B cell (primary cell): ENCODE measurements around the gene KRTCAP2. TPM values are rescaled to one million over a fixed set of nuclear protein-coding genes. Genes with fewer than 3 reads are reported as not detected.
A peak's percentile ranks its signal among the peaks of the same experiment; 100 is the strongest.

ENCODE experiments used
- ATAC-seq: fragments of 200-7000 bp; cut with Tn5 transposase; one replicate; pipeline ENCODE4 v1.10.0; 2021; ENCODE audit warnings: low read depth, mild to moderate bottlenecking, moderate number of reproducible peaks, moderate library complexity
- CTCF ChIA-PET: fragments of 350-600 bp; sonication (Branson Sonifier 250); formaldehyde crosslinking; loops from one replicate; lab custom pipeline; 2021; ENCODE audit warnings: antibody characterized with exemption, inconsistent platforms; lab: Charles Lee
- POLR2A ChIA-PET: fragments of 350-600 bp; sonication (Branson Sonifier 250); formaldehyde crosslinking; loops from one replicate; lab custom pipeline; 2021; ENCODE audit warnings: antibody characterized with exemption; lab: Charles Lee
- DNase-seq: peaks from one replicate; pipeline ENCODE4 v3.0.0; 2013
- H2AFZ ChIP-seq: 2 replicates; pipeline ENCODE4 v1.6.1; 2012; ENCODE audit warnings: mild to moderate bottlenecking, low read depth, low read length; ENCODE audit not compliant: insufficient read depth, poor library complexity, severe bottlenecking
- H3K27ac ChIP-seq, 2 donors: 1 replicate in 1 of 2; 2 replicates in 1 of 2; pipeline ENCODE4 v1.5.1; 2012 to 2013; ENCODE audit warnings: low read length in 2 of 2, mild to moderate bottlenecking in 2 of 2, moderate library complexity in 1 of 2
- H3K27me3 ChIP-seq, 4 experiments: fragments of 200-600 bp in 1 of 4; sonication (generic) in 1 of 4; replicated peaks in 1 of 4; 1 replicate in 2 of 4; 2 replicates in 2 of 4; pipeline versions ENCODE4 v1.6.1 to v1.7.0; 2013 to 2016; ENCODE audit warnings: low read length in 3 of 4, mild to moderate bottlenecking in 2 of 4, mixed read lengths in 1 of 4, moderate library complexity in 1 of 4; ENCODE audit not compliant: insufficient read depth in 4 of 4, control insufficient read depth in 3 of 4; ENCODE audit errors: control extremely low read depth in 1 of 4
- H3K36me3 ChIP-seq, 2 experiments: replicated peaks in 1 of 2; 1 replicate in 1 of 2; 2 replicates in 1 of 2; pipeline versions ENCODE4 v1.6.1 to v1.7.1; 2013; ENCODE audit warnings: low read length in 1 of 2; ENCODE audit not compliant: insufficient read depth in 2 of 2, control insufficient read depth in 1 of 2; ENCODE audit errors: control extremely low read depth in 1 of 2, extremely low read depth in 1 of 2
- H3K4me1 ChIP-seq, 2 donors: fragments of 200-600 bp in 1 of 2; sonication (generic) in 1 of 2; 1 replicate in 1 of 2; 2 replicates in 1 of 2; pipeline versions ENCODE4 v1.5.1 to v1.6.1; 2013 to 2017; ENCODE audit warnings: low read length in 2 of 2; ENCODE audit not compliant: control insufficient read depth in 2 of 2, insufficient read depth in 2 of 2
- H3K4me2 ChIP-seq: replicated peaks from 2 replicates; pipeline ENCODE3; 2012; ENCODE audit warnings: mild to moderate bottlenecking, low read depth, low read length; ENCODE audit not compliant: poor library complexity, severe bottlenecking
- H3K4me3 ChIP-seq, 5 experiments: fragments of 200-600 bp in 1 of 5; sonication (generic) in 1 of 5; 1 replicate in 3 of 5; 2 replicates in 2 of 5; pipeline versions ENCODE4 v1.5.1 to v1.7.0; 2011 to 2016; ENCODE audit warnings: low read length in 4 of 5, mild to moderate bottlenecking in 4 of 5, low read depth in 2 of 5, control low read depth in 1 of 5, moderate library complexity in 1 of 5; ENCODE audit not compliant: insufficient read depth in 1 of 5; ENCODE audit errors: control extremely low read depth in 1 of 5, extremely low read depth in 1 of 5
- H3K79me2 ChIP-seq: fragments of 200-600 bp; sonication (generic); one replicate; pipeline ENCODE4 v1.6.0; 2016; ENCODE audit warnings: low read length; ENCODE audit not compliant: control insufficient read depth, insufficient read depth
- H3K9ac ChIP-seq: fragments of 200-600 bp; sonication (generic); 2 replicates; pipeline ENCODE4 v1.6.1; 2017; ENCODE audit warnings: mild to moderate bottlenecking, low read length, moderate library complexity
- H3K9me3 ChIP-seq, 3 donors: one replicate each; pipeline versions ENCODE4 v1.6.1 to v1.7.1; 2013; ENCODE audit warnings: low read length in 2 of 3; ENCODE audit not compliant: control insufficient read depth in 2 of 3, insufficient read depth in 1 of 3; ENCODE audit errors: control extremely low read depth in 1 of 3
- H4K20me1 ChIP-seq: 2 replicates; pipeline ENCODE4 v1.6.0; 2012; ENCODE audit warnings: mild to moderate bottlenecking, low read length; ENCODE audit not compliant: insufficient read depth, control insufficient read depth, poor library complexity, severe bottlenecking
- H3K27ac Mint-ChIP-seq: one replicate; pipeline ENCODE4 v1.8.0; 2021; ENCODE audit warnings: mixed read lengths
- H3K27me3 Mint-ChIP-seq: one replicate; pipeline ENCODE4 v1.8.0; 2021; ENCODE audit warnings: mixed read lengths
- H3K4me1 Mint-ChIP-seq: one replicate; pipeline ENCODE4 v1.8.0; 2021; ENCODE audit warnings: mixed read lengths
- H3K4me3 Mint-ChIP-seq: one replicate; pipeline ENCODE4 v1.8.0; 2021; ENCODE audit warnings: mixed read lengths
- H3K9me3 Mint-ChIP-seq: one replicate; pipeline ENCODE4 v1.8.0; 2022; ENCODE audit warnings: mixed read lengths; ENCODE audit not compliant: insufficient read depth
- EZH2 ChIP-seq: IDR thresholded peaks from 2 replicates; pipeline ENCODE4 v1.6.1; 2012; ENCODE audit warnings: borderline replicate concordance, low read depth, mild to moderate bottlenecking, moderate library complexity, low read length; ENCODE audit not compliant: insufficient read depth, poor library complexity, severe bottlenecking
- WGBS: methylation state at CpG from one replicate; pipeline ENCODE4 v1.1.5; 2013; ENCODE audit warnings: missing lambda C conversion rate; ENCODE audit not compliant: insufficient coverage; 5-methylcytosine and 5-hydroxymethylcytosine counted together
- intact Hi-C: fragments of 100-400 bp; cut with micrococcal nuclease; formaldehyde crosslinking; loops from one replicate; pipeline ENCODE4 v1.10.0; 2022
- polyA plus RNA-seq: library from polyadenylated mRNA; depleted of rRNA; stranded (reverse); fragments of >200 nt; gene quantifications from 2 replicates; pipeline ENCODE4 v1.2.3, GENCODE V29; 2012
- total RNA-seq, 2 donors: library from RNA; stranded (reverse); fragments of 120-200 nt in 1 of 2; gene quantifications; 1 replicate in 1 of 2; 2 replicates in 1 of 2; pipeline versions ENCODE4 v1.2.3 to v1.2.4, GENCODE V29; 2013 to 2022
- TF ChIP-seq, protein P1 (sequence below): fragments of 200-600 bp; IDR thresholded peaks from one replicate; pipeline ENCODE4 v1.8.0; 2022; ENCODE audit warnings: antibody characterized with exemption, mild to moderate bottlenecking

Gene KRTCAP2
- total and polyA plus RNA-seq, 2 donors (not counting 1 experiment from before 2014, with no cell fraction given): 151 to 259 TPM

DNA sequence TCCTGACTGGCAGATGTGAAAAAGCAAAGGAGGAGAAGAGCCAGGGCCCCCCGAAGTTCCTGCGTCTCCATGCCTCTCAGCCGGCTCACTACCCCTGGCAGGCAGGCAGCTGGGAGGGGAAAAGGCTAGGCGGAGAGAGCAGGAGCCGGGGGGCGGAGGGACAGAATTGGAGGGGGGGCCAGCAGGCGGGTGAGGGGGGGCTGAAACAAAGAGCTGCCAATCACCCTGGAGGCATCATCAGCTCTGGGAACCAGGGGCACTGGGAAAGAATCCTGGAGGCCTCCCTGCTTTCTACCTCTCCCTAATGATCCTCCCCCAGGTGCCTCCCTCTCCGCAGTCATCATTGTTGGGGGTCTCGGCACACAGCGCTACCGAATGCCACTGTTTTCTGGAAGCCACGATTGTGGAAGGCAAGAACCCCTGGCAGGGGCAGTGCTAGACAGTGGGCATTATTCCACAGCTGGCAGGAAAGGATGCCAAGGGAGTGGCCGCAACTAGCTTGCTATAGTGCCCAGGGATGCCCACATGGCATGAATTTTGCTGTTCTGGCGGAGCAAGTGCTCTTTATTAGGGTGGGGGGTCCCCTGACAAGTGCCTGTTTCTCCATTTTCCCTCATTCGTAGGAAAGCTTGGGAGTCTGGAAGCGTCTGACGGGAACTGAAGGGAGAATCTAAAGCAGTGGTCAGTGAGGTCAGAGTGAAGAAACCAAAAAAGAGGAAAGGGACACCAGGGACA, 34.9 kb upstream of the KRTCAP2 start, which contains the start of gene THBS3:
Gene THBS3, minus strand, starts transcription at position 92 of the 735 bp plus-strand sequence. Its CDS starts 21 bp downstream, at position 71.
- Histone ChIP-seq H3K4me1 (peaks cover 21 to 26% of the 10 kb centered on the region in 2 donors), H3K9ac (peak within 1 kb of the TSS; percentile 99), H2AFZ (peak within 1 kb of the TSS; percentile 80), H3K4me3 (peak within 1 kb of the TSS; percentile 35 to 94 (median 79)), H3K36me3 (peaks cover 0 to 3% of the 10 kb centered on the region in 2 experiments), H3K79me2 (no peaks in the 10 kb centered on the region), H3K27ac (peak within 1 kb of the TSS; percentile 95 to 100), H4K20me1 (no peaks in the 10 kb centered on the region), H3K27me3 (no peaks in the 10 kb centered on the region), H3K4me2 (peak within 1 kb of the TSS; percentile 95), H3K9me3 (no peaks in the 10 kb centered on the region)
- ATAC-seq (no peak), DNase-seq (no peak)
- ChIA-PET CTCF (interaction anchor here (0.6 to 8.7 kb wide), 18 partner anchors 10 to 472 kb away, joined by 3 to 189 read pairs (median 7); partner anchors contain the start of gene KRTCAP2), POLR2A (interaction anchor here (0.6 to 3.7 kb wide), 7 partner anchors 17 to 921 kb away, joined by 3 to 47 read pairs (median 5); partner anchors contain the start of genes RUSC1 and SCAMP3)
- intact Hi-C loops: loop anchor here (1.0 to 5.0 kb wide), 6 partner anchors 15 to 384 kb away; no protein-coding TSS in a partner anchor
- 40% methylated on average over 15 of the region's 17 CpGs for WGBS
- H3K4me3 Mint-ChIP-seq: peak within 1 kb of the TSS; percentile 81
- peaks cover 22% of the 10 kb centered on the region for H3K4me1 Mint-ChIP-seq
- H3K9me3 Mint-ChIP-seq: no peaks in the 10 kb centered on the region
- no peaks in the 10 kb centered on the region for H3K27me3 Mint-ChIP-seq
- peak within 1 kb of the TSS; percentile 91 for H3K27ac Mint-ChIP-seq
- TF ChIP-seq, protein P1, sequence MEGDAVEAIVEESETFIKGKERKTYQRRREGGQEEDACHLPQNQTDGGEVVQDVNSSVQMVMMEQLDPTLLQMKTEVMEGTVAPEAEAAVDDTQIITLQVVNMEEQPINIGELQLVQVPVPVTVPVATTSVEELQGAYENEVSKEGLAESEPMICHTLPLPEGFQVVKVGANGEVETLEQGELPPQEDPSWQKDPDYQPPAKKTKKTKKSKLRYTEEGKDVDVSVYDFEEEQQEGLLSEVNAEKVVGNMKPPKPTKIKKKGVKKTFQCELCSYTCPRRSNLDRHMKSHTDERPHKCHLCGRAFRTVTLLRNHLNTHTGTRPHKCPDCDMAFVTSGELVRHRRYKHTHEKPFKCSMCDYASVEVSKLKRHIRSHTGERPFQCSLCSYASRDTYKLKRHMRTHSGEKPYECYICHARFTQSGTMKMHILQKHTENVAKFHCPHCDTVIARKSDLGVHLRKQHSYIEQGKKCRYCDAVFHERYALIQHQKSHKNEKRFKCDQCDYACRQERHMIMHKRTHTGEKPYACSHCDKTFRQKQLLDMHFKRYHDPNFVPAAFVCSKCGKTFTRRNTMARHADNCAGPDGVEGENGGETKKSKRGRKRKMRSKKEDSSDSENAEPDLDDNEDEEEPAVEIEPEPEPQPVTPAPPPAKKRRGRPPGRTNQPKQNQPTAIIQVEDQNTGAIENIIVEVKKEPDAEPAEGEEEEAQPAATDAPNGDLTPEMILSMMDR: no peak
- TF ChIP-seq EZH2: no peak
